Activated naive CD8-positive, alpha-beta T cell treated with anti-CD3 and anti-CD28 coated beads, Interleukin-2, amount 50 U/mL, for 24 hours (primary cell): ENCODE measurements around the gene BTBD3.

Source experiments
- ATAC-seq: fragments of 150-1000 bp; cut with Tn5 transposase; one replicate; pipeline ENCODE4 v1.10.0; 2021
- DNase-seq: peaks from one replicate; pipeline ENCODE4 v3.0.0; 2021
- H3K27ac Mint-ChIP-seq: one replicate; pipeline ENCODE4 v1.8.0; 2021; ENCODE audit warnings: mild to moderate bottlenecking, mixed read lengths
- H3K27me3 Mint-ChIP-seq: one replicate; pipeline ENCODE4 v1.8.0; 2021; ENCODE audit warnings: mixed read lengths
- H3K36me3 Mint-ChIP-seq: one replicate; pipeline ENCODE4 v1.8.0; 2021; ENCODE audit warnings: low read depth, mixed read lengths
- H3K4me1 Mint-ChIP-seq: one replicate; pipeline ENCODE4 v1.8.0; 2021; ENCODE audit warnings: mixed read lengths
- H3K4me3 Mint-ChIP-seq: one replicate; pipeline ENCODE4 v1.8.0; 2021; ENCODE audit warnings: mild to moderate bottlenecking, moderate library complexity, mixed read lengths
- H3K9me3 Mint-ChIP-seq: one replicate; pipeline ENCODE4 v1.8.0; 2021; ENCODE audit warnings: mixed read lengths

Gene BTBD3

DNA sequence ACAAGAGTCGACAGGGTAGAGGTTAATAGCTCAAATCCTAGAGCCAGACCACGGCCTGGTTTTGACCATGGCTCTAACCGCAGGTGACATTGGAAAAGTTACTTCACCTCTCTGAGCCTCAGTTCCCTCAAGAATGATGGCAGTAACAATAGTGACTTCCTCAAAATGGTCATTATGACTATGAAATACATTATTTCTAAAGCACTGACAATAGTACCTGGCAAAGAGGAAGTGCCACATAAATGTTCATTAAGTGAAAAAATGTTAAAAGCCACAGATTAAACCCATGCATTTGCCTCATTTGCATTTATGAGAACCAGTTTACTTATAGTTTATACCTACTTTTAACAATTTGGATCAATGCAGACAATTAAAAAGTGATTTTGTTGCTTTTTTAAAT is 12.3 kb downstream of the BTBD3 start:
- no peak overlapping the region for H3K27ac Mint-ChIP-seq
- no peaks in the 10 kb centered on the region for H3K36me3 Mint-ChIP-seq
- no peak overlapping the region for H3K4me3 Mint-ChIP-seq
- H3K27me3 Mint-ChIP-seq, result no peaks in the 10 kb centered on the region
- no peaks in the 10 kb centered on the region for H3K4me1 Mint-ChIP-seq
- DNase-seq, result no peak
- no peak for ATAC-seq
- H3K9me3 Mint-ChIP-seq, result no peaks in the 10 kb centered on the region

DNA sequence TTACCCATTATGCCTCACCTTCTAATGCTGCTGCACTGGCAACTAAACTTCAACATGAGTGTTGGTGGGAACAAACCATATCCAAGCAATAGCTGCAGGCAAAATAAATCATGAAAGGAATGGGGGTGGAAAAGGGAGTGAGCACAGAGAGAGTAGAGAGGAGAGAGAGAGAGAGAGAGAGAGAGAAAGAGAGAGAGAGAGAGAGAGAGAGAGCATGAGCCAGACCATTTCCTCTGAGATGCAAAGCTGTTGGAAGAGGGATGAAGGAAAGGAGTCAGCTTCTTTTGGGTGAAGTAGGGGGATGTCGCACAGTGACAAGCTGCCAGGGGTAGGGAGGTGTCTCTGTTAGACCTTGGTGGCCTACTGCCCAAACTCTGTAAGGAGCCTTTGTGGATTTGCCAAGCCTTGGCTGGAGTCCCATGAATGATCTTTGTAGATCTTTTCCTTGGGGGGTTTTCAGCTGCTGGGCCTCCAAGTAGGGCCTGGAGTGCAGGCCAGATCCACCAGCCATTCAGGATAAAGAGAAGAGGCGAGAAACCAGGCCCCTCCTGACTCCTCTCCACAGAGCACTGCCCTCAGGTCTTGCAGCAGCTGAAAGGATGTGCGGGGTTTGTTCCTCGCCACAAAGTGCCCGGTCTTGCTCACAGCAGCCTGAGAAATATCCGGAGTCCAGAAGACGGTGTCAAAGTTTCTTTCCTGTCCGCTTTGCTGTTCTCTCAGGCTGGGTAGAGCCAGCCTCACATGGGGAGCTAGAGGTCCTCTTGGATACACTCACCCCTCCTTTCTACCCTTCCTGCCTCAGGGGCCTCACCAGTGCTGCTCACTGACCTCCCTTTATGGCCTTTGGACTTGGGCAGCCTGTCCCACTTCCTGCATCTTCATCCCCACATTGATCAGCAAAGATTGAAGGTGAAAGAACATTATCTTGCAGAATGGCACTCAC is 17.8 kb downstream of the BTBD3 start:
- Mint-ChIP-seq H3K36me3 (no peaks in the 10 kb centered on the region), H3K4me3 (no peak overlapping the region), H3K9me3 (no peaks in the 10 kb centered on the region), H3K27me3 (no peaks in the 10 kb centered on the region), H3K4me1 (no peaks in the 10 kb centered on the region), H3K27ac (no peak overlapping the region)
- no peak for DNase-seq
- ATAC-seq, result no peak

DNA sequence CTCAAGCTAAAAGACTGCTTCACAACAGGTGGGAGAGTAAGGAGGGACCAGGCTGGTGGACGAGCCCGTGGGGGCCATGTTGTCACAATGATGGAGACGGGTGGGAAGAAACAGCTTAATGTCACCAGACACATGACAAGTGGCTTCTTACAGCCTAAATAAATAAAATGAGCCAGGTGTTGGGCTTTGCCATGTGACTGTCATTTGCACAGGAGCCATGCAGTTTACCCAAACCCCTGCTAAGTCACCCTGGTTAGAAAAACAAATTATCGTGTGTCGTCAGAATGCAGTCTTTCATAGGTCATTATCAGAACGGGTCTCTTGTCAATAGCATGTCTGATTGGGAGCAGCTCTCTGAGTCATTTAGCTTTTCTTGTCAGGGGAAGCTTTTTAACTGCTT is 18.5 kb downstream of the BTBD3 start:
- Mint-ChIP-seq H3K4me3 (no peak overlapping the region), H3K9me3 (no peaks in the 10 kb centered on the region), H3K4me1 (no peaks in the 10 kb centered on the region), H3K36me3 (no peaks in the 10 kb centered on the region), H3K27me3 (no peaks in the 10 kb centered on the region), H3K27ac (no peak overlapping the region)
- DNase-seq, result no peak
- ATAC-seq, result no peak

DNA sequence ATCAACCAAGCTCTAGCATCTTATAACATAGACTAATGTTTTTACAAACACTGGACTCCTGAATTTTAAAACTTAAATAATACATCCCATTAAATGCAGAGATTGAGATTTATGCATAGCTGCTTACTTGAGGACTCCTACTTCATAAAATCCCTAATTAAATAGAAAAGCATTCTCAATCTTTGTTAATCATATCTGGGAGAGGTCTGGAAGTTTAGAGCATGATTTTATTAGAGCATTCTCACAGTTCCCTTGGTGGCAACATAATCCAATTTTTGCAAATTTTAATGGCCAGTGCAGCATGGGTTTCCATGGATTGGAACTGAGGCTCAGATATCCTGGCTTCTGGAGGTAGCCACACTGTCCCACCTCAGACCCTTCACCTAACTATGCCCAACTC is 19.5 kb downstream of the BTBD3 start:
- H3K27me3 Mint-ChIP-seq, result no peaks in the 10 kb centered on the region
- H3K36me3 Mint-ChIP-seq, result no peaks in the 10 kb centered on the region
- no peak overlapping the region for H3K27ac Mint-ChIP-seq
- DNase-seq (no peak), ATAC-seq (no peak)
- H3K4me1 Mint-ChIP-seq, result no peaks in the 10 kb centered on the region
- no peak overlapping the region for H3K4me3 Mint-ChIP-seq
- H3K9me3 Mint-ChIP-seq, result no peaks in the 10 kb centered on the region

DNA sequence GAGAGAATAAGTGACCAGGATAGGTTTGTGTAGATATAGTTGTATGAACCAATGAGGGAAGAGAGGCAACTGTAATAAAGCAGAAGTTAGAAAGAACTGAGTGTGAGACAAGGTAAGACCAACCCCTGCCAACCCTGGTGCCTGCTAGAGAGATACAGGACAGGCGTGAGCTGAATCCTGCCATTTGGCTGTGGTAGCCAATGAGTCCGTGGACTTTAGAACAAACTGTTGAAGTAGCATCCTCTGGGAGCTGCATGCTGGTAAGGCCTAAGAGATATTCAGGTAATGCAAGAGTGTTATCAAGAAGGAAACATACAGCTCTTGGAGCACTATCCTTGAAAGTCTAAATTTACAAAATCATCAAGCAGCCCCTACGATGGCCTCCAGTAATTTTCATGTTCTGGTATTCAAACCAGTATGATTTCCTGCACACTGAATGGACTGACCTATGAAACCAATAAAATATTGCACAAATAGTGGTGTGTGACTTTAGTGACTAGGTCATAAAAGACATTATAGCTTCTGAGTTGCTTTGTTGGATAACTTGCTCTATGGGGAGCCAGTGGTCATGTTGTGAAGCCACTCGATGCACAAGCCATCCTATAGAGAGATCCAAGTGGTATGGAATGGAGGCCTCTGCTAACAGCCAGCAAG is 24.0 kb downstream of the BTBD3 start:
- ATAC-seq, result no peak
- no peak overlapping the region for H3K27ac Mint-ChIP-seq

DNA sequence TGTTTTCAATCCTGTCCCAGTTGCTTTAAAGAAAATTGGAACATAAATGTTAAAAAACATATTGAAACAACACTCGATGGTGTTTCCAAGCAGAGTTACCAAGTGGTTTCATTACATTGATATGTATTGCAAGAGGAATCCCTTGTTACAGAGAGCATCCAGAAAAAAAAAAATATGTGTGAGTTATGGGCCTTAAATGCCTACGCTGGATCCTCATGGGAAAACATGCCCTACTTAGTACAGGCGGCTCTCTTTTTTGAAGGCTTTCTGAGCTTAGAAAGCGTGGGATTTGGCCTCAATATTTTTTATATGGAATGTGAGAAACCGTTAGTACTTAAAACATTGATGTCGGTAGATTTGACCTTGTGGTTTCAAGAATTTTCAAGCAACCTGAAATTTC is 26.1 kb downstream of the BTBD3 start:
- Mint-ChIP-seq H3K27me3 (no peaks in the 10 kb centered on the region), H3K36me3 (no peaks in the 10 kb centered on the region), H3K4me1 (no peaks in the 10 kb centered on the region), H3K9me3 (no peaks in the 10 kb centered on the region), H3K27ac (no peak overlapping the region), H3K4me3 (no peak overlapping the region)
- DNase-seq (no peak), ATAC-seq (no peak)

More for the DNA sequence above, 24.0 kb downstream of the BTBD3 start:
- Mint-ChIP-seq H3K36me3 (no peaks in the 10 kb centered on the region), H3K27me3 (no peaks in the 10 kb centered on the region), H3K4me1 (no peaks in the 10 kb centered on the region), H3K9me3 (no peaks in the 10 kb centered on the region), H3K4me3 (no peak overlapping the region)
- DNase-seq, result no peak

DNA sequence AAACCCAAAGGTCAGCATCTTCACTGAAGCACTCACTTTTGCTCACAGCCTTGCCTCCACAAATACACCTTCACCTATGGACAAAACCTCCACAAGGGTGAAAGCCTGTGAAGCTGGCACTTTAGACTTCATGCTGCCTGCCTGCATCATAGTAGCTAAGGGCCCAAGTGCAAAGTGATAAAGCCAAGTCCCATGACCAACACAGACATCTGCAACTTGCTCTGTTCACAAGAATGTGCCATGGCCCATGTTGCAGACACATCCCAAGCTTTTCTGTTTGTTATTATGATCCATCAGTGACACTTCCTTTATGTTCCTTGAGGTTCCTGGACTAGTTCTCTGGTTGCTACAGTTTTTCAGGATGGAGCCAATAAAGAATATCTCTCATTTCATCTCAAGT is 31.1 kb downstream of the BTBD3 start:
- Mint-ChIP-seq H3K27me3 (no peaks in the 10 kb centered on the region), H3K36me3 (no peaks in the 10 kb centered on the region), H3K27ac (no peak overlapping the region), H3K4me3 (no peak overlapping the region), H3K9me3 (no peaks in the 10 kb centered on the region), H3K4me1 (no peaks in the 10 kb centered on the region)
- DNase-seq, result no peak
- ATAC-seq, result no peak

DNA sequence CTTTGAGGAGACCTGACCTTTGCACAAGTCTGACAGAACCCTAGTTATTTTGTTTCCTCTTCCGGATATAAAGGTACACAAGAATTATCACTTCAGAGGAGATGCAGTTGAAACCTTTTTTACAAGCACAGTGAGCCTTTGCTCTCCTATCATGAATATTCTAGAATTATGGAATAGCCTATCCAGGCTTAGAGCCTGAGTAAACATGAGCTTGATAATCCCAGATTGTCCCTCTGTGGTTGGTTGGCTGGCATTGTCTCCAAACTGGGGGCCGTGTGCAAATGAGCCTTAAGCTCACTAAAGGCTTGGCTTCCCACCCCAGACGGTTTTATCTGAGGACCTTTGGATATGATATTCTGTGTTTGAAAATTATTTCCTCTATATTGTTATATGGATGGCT is 32.0 kb downstream of the BTBD3 start:
- DNase-seq (no peak), ATAC-seq (no peak)
- Mint-ChIP-seq H3K27ac (no peak overlapping the region), H3K4me3 (no peak overlapping the region), H3K27me3 (no peaks in the 10 kb centered on the region), H3K9me3 (peaks cover 6% of the 10 kb centered on the region), H3K36me3 (no peaks in the 10 kb centered on the region), H3K4me1 (no peaks in the 10 kb centered on the region)

DNA sequence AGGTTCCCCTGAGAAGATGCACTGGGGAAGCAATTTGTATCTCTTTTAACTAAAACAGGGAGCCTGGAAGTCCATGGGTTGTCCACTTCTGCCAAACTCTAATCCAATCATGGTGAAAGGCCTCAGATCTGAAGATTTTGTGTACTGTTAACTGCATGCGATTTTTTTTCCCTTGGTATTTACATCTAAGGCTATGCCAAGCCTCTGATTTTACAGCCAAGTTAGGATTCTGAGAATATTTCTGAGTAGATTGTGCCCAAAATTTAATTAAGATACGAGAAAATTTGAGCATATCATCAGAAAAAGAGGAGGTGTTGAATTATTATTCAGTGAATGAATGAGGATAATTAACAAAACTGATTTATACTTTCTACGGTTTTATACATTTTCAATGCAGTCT is 34.0 kb downstream of the BTBD3 start:
- DNase-seq (no peak), ATAC-seq (no peak)
- Mint-ChIP-seq H3K36me3 (no peaks in the 10 kb centered on the region), H3K27ac (no peak overlapping the region), H3K9me3 (peaks cover 12% of the 10 kb centered on the region), H3K4me1 (no peaks in the 10 kb centered on the region), H3K27me3 (no peaks in the 10 kb centered on the region), H3K4me3 (no peak overlapping the region)

DNA sequence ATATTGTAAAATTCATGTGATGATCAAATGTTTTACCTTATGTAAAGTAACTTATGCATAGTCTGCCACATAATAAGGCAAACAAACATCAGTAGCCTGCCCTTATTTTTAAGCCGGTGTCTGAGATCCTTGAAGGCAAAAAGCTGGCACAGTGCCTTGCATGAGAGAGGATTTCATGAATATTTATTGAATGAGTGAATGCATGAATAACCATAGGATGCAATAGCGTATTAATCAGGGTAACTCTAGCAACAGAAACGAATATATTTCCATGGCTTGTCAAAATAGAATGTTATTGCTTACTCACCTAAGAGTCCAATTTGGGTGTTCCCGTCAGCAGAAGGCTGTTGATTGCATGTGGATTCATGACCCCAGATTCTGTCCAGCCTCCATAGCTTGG is 34.9 kb downstream of the BTBD3 start:
- Mint-ChIP-seq H3K27me3 (no peaks in the 10 kb centered on the region), H3K36me3 (no peaks in the 10 kb centered on the region), H3K4me1 (no peaks in the 10 kb centered on the region), H3K9me3 (peaks cover 12% of the 10 kb centered on the region), H3K4me3 (no peak overlapping the region), H3K27ac (no peak overlapping the region)
- no peak for ATAC-seq
- DNase-seq, result no peak

DNA sequence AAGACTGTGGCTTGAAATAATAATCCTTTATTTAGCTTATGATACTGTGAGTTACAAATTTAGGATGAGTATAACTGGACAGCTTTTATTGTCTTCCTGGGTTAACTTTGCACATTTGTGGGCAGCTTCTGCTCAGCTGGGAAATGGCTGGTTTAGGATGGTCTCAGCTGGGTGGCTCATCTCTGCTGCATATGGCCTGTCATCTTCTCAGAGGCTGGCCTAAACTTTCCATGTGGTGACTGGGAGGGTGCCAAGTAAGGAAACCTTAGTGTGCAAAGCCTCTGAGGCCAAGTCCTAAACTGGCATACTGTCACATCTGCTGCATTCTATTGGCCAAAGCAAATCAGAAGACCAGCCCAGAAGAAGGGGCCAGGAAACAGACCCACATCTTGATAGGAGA is 40.2 kb downstream of the BTBD3 start:
- H3K4me1 Mint-ChIP-seq, result no peaks in the 10 kb centered on the region
- peaks cover 12% of the 10 kb centered on the region for H3K9me3 Mint-ChIP-seq
- ATAC-seq (no peak), DNase-seq (no peak)
- H3K27ac Mint-ChIP-seq, result no peak overlapping the region
- no peaks in the 10 kb centered on the region for H3K36me3 Mint-ChIP-seq
- no peak overlapping the region for H3K4me3 Mint-ChIP-seq
- H3K27me3 Mint-ChIP-seq, result no peaks in the 10 kb centered on the region

DNA sequence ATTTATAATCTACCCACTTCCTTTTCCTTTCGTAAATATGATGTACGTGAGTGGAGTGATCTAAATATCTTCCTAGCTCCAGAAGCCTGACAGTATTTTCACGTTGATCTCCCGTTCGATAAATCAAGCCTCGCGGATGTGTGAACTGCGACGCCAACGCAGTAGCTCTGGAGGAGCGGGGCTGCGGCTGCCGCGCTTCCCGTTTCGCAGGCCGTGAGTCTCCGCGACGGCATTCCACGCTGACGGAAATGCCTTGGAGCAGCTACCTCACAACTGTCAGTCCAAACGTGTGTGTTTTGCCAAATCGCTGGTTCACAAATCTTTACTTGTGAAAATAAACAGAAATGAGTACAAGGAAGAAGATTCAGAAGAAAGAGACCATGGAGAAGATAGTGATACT is 41.2 kb downstream of the BTBD3 start:
- no peak overlapping the region for H3K4me3 Mint-ChIP-seq

DNA sequence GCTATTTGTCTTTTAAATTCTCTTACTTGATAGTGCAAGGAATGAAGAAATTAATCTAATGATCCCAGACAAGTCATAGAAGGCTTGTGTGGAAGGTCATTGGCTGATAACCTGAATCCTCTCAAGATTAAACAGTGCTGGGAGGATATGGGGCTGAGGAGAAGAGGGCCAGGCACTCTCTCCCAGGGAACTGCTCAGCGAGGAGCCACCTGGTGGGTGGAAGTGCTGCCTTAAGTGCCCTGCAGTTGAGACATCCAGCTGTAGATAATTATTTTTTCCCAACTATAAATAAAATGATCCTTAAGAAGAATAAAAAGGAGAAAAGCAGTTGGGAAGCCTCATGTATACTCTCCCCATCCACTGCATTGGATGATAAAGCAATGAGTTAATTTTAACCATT is 47.9 kb downstream of the BTBD3 start:
- no peaks in the 10 kb centered on the region for H3K36me3 Mint-ChIP-seq
- DNase-seq, result no peak
- H3K27me3 Mint-ChIP-seq, result no peaks in the 10 kb centered on the region
- H3K4me1 Mint-ChIP-seq, result no peaks in the 10 kb centered on the region
- no peaks in the 10 kb centered on the region for H3K9me3 Mint-ChIP-seq
- no peak overlapping the region for H3K27ac Mint-ChIP-seq
- no peak overlapping the region for H3K4me3 Mint-ChIP-seq
- ATAC-seq, result no peak

More for the DNA sequence above, 41.2 kb downstream of the BTBD3 start:
- no peak overlapping the region for H3K27ac Mint-ChIP-seq
- H3K9me3 Mint-ChIP-seq, result peaks cover 12% of the 10 kb centered on the region
- ATAC-seq, result no peak
- no peaks in the 10 kb centered on the region for H3K27me3 Mint-ChIP-seq
- H3K4me1 Mint-ChIP-seq, result no peaks in the 10 kb centered on the region
- no peak for DNase-seq
- H3K36me3 Mint-ChIP-seq, result no peaks in the 10 kb centered on the region

DNA sequence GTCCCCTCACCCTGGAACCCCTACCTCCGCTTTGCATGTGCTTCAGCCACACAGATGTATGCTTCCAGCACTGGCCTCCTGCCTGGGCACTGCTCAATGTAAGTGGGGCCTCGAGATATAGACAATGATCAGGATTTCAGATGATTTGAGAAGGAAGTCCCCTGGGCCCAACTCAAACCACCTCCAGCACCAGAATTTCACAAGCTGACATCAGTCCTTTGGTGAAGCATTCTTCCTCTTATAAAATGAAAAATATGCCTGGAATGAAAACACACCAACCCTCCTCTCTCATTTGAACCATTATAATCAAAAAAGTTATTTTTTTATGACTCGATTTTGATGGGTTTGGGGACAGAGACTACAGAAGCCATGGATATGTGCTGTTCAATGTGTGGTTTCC is 48.5 kb downstream of the BTBD3 start:
- Mint-ChIP-seq H3K4me1 (no peaks in the 10 kb centered on the region), H3K27ac (no peak overlapping the region), H3K36me3 (no peaks in the 10 kb centered on the region)

DNA sequence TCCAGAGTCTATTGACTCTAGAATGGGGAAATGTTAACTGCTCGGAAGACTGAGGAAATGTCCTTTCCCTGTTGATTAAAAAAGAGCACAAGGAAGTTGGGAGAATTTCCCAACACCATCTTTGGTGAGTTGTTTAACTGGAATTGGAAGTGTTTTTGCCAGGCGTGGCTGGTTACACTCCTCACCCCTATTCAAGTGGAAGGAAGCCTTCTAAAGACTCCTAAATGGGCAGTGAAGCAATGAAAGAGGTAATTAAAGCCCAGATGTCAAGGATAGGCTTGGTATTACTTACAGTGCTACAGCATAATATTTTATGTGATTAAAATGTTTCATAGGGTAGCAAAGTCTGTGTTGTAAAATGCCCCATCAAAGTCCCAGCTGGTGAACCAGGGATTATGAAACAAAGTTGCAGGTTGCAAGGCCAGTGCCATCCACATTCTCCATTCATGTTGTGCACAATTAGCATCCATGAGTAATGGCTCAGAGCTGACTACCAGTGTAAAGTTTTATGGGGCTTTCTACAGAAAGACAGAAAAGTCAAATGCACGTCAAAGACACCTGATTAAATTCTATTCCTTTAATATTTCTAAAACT is 52.6 kb downstream of the BTBD3 start:
- no peaks in the 10 kb centered on the region for H3K36me3 Mint-ChIP-seq
- H3K4me1 Mint-ChIP-seq, result no peaks in the 10 kb centered on the region
- H3K27ac Mint-ChIP-seq, result no peak overlapping the region
- peaks cover 7% of the 10 kb centered on the region for H3K9me3 Mint-ChIP-seq
- no peak overlapping the region for H3K4me3 Mint-ChIP-seq
- no peaks in the 10 kb centered on the region for H3K27me3 Mint-ChIP-seq
- ATAC-seq (no peak), DNase-seq (no peak)

More for the DNA sequence above, 48.5 kb downstream of the BTBD3 start:
- no peaks in the 10 kb centered on the region for H3K9me3 Mint-ChIP-seq
- no peak for ATAC-seq
- H3K27me3 Mint-ChIP-seq, result no peaks in the 10 kb centered on the region
- DNase-seq, result no peak
- no peak overlapping the region for H3K4me3 Mint-ChIP-seq
